CD14-positive monocyte (primary cell): Measurements from ENCODE around the gene GRIN2C. TPM values are rescaled to one million over a fixed set of nuclear protein-coding genes. Genes with fewer than 3 reads are reported as not detected.

Experiments
- DNase-seq, 3 donors: peaks; one replicate each; pipeline ENCODE4 v3.0.0-alpha.2; 2011 to 2022
- H2AFZ ChIP-seq: 2 replicates; pipeline ENCODE4 v1.6.0; 2012; ENCODE audit warnings: mild to moderate bottlenecking, low read depth, low read length, inconsistent platforms; ENCODE audit not compliant: insufficient read depth, poor library complexity, severe bottlenecking
- H3K27ac ChIP-seq, 2 donors: 1 replicate in 1 of 2; 2 replicates in 1 of 2; pipeline ENCODE4 v1.5.1; 2012 to 2013; ENCODE audit warnings: low read length in 2 of 2, control low read depth in 1 of 2, inconsistent platforms in 1 of 2, low read depth in 1 of 2, mild to moderate bottlenecking in 1 of 2
- H3K27me3 ChIP-seq, 2 donors: one replicate each; pipeline versions ENCODE4 v1.6.0 to v1.6.1; 2011 to 2013; ENCODE audit warnings: low read length in 2 of 2; ENCODE audit not compliant: control insufficient read depth in 2 of 2, insufficient read depth in 2 of 2
- H3K36me3 ChIP-seq, 2 donors: replicated peaks in 1 of 2; 1 replicate in 1 of 2; 2 replicates in 1 of 2; pipeline versions ENCODE4 v1.5.1 to v1.6.1; 2012 to 2013; ENCODE audit warnings: low read length in 2 of 2, control low read depth in 1 of 2, inconsistent platforms in 1 of 2, mild to moderate bottlenecking in 1 of 2; ENCODE audit not compliant: insufficient read depth in 2 of 2, control insufficient read depth in 1 of 2
- H3K4me1 ChIP-seq, 2 donors: 1 replicate in 1 of 2; 2 replicates in 1 of 2; pipeline versions ENCODE4 v1.5.1 to v1.6.1; 2012 to 2013; ENCODE audit warnings: low read length in 2 of 2, control low read depth in 1 of 2, inconsistent platforms in 1 of 2, mild to moderate bottlenecking in 1 of 2, moderate library complexity in 1 of 2; ENCODE audit not compliant: insufficient read depth in 2 of 2, control insufficient read depth in 1 of 2
- H3K4me2 ChIP-seq: replicated peaks from 2 replicates; pipeline ENCODE3; 2012; ENCODE audit warnings: low read length, moderate library complexity, mild to moderate bottlenecking; ENCODE audit not compliant: poor library complexity, severe bottlenecking; ENCODE audit errors: extremely low read depth
- H3K4me3 ChIP-seq, 3 experiments: fragments of 200-600 bp in 1 of 3; sonication (generic) in 1 of 3; replicated peaks in 1 of 3; 1 replicate in 2 of 3; 2 replicates in 1 of 3; pipeline ENCODE4 v1.5.1; 2011 to 2013; ENCODE audit warnings: low read length in 3 of 3, mild to moderate bottlenecking in 3 of 3, control low read depth in 2 of 3, low read depth in 2 of 3, inconsistent platforms in 1 of 3, moderate library complexity in 1 of 3
- H3K79me2 ChIP-seq: 2 replicates; pipeline ENCODE4 v1.6.0; 2012; ENCODE audit warnings: mild to moderate bottlenecking, control low read depth, inconsistent platforms, low read length, moderate library complexity; ENCODE audit not compliant: insufficient read depth
- H3K9ac ChIP-seq: 2 replicates; pipeline ENCODE4 v1.6.0; 2017; ENCODE audit warnings: low read length, mild to moderate bottlenecking; ENCODE audit not compliant: insufficient read depth, poor library complexity, severe bottlenecking
- H3K9me3 ChIP-seq, 2 donors: replicated peaks in 1 of 2; 1 replicate in 1 of 2; 2 replicates in 1 of 2; pipeline versions ENCODE4 v1.5.1 to v1.6.1; 2012 to 2013; ENCODE audit warnings: low read length in 2 of 2, control low read depth in 1 of 2; ENCODE audit not compliant: control insufficient read depth in 1 of 2, insufficient read depth in 1 of 2
- H4K20me1 ChIP-seq: 2 replicates; pipeline ENCODE4 v1.6.0; 2012; ENCODE audit warnings: mild to moderate bottlenecking, low read length, control low read depth, moderate library complexity; ENCODE audit not compliant: insufficient read depth
- H3K27ac Mint-ChIP-seq, 7 donors: one replicate each; pipeline ENCODE4 v1.8.0; 2020; ENCODE audit warnings: mild to moderate bottlenecking in 7 of 7, mixed read lengths in 7 of 7, moderate library complexity in 6 of 7, inconsistent platforms in 2 of 7
- H3K27me3 Mint-ChIP-seq, 3 donors: one replicate each; pipeline ENCODE4 v1.8.0; 2021 to 2022; ENCODE audit warnings: low read depth in 3 of 3, mild to moderate bottlenecking in 3 of 3, mixed read lengths in 3 of 3, moderate library complexity in 3 of 3, inconsistent platforms in 1 of 3
- H3K36me3 Mint-ChIP-seq, 2 donors: one replicate each; pipeline ENCODE4 v1.8.0; 2020; ENCODE audit warnings: mixed read lengths in 2 of 2, inconsistent platforms in 1 of 2, mild to moderate bottlenecking in 1 of 2
- H3K4me1 Mint-ChIP-seq: one replicate; pipeline ENCODE4 v1.8.0; 2020; ENCODE audit warnings: mild to moderate bottlenecking, mixed read lengths
- H3K4me3 Mint-ChIP-seq, 2 donors: one replicate each; pipeline ENCODE4 v1.8.0; 2020; ENCODE audit warnings: mild to moderate bottlenecking in 2 of 2, mixed read lengths in 2 of 2, moderate library complexity in 1 of 2
- H3K9me3 Mint-ChIP-seq, 7 donors: one replicate each; pipeline ENCODE4 v1.8.0; 2020 to 2022; ENCODE audit warnings: mixed read lengths in 7 of 7, mild to moderate bottlenecking in 6 of 7, moderate library complexity in 6 of 7, inconsistent platforms in 2 of 7
- CTCF ChIP-seq: fragments of 200-600 bp; IDR thresholded peaks from one replicate; pipeline ENCODE4 v1.8.0; 2022; ENCODE audit warnings: antibody characterized with exemption, mild to moderate bottlenecking
- WGBS: methylation state at CpG from one replicate; pipeline ENCODE4 v1.1.5; 2013; ENCODE audit warnings: missing lambda C conversion rate; ENCODE audit not compliant: insufficient coverage; 5-methylcytosine and 5-hydroxymethylcytosine counted together
- intact Hi-C, 2 donors: fragments of 100-400 bp; cut with micrococcal nuclease; formaldehyde crosslinking; loops; one replicate each; pipeline versions ENCODE4 v1.15.0 to v1.15.1; 2023
- polyA plus RNA-seq, 3 donors: library from polyadenylated mRNA; depleted of rRNA in 1 of 3; unstranded in 2 of 3; stranded (reverse) in 1 of 3; fragments of 300-500 nt in 2 of 3; fragments of >200 nt in 1 of 3; fragmentation: Illumina TruSeq in 2 of 3; gene quantifications; 1 replicate in 2 of 3; 2 replicates in 1 of 3; pipeline ENCODE4 v1.2.3, GENCODE V29; 2012 to 2021

GRIN2C gene
- polyA plus RNA-seq, 3 donors = 0.04 TPM; not detected in 2

- Mint-ChIP-seq H3K9me3 (peaks cover 0 to 9% (median 2%) of the 10 kb centered on the region in 7 donors), H3K4me1 (peaks cover 3% of the 10 kb centered on the region), H3K27me3 (peaks cover 73 to 90% (median 74%) of the 10 kb centered on the region in 3 donors), H3K27ac (no peak overlapping the region), H3K36me3 (peaks cover 0 to under 1% of the 10 kb centered on the region in 2 donors), H3K4me3 (peak overlapping the region in 1 of 2 donors; percentile 82)
- WGBS = 13% methylated on average over 73 of the region's 76 CpGs
- Histone ChIP-seq H3K4me3 (no peak overlapping the region), H3K9me3 (peaks cover 0 to 4% of the 10 kb centered on the region in 2 donors), H3K79me2 (no peaks in the 10 kb centered on the region), H3K9ac (no peak overlapping the region), H2AFZ (no peak overlapping the region), H4K20me1 (no peaks in the 10 kb centered on the region), H3K27ac (no peak overlapping the region), H3K4me1 (peaks cover 2 to 9% of the 10 kb centered on the region in 2 donors), H3K27me3 (peaks cover 25 to 71% of the 10 kb centered on the region in 2 donors), H3K4me2 (peak overlapping the region; percentile 15), H3K36me3 (no peaks in the 10 kb centered on the region)
- TF ChIP-seq CTCF = no peak
- no peak for DNase-seq
- intact Hi-C loops = loop anchor here in 1 of 2 donors (5.0 kb wide), 1 partner anchor 45 kb away; no protein-coding TSS in a partner anchor
These were observed 7.2 kb downstream of the GRIN2C start for GRCh38 chr17:74852237-74853047.

- no peak for DNase-seq
- peaks cover 0 to 4% of the 10 kb centered on the region in 2 donors for H3K9me3 ChIP-seq
- no peaks in the 10 kb centered on the region for H4K20me1 ChIP-seq
- peaks cover 21 to 64% of the 10 kb centered on the region in 2 donors for H3K27me3 ChIP-seq
- intact Hi-C loops = loop anchor here in 1 of 2 donors (5.0 kb wide), 1 partner anchor 44 kb away; no protein-coding TSS in a partner anchor
- 62% methylated on average over 19 of the region's 29 CpGs for WGBS
- H3K4me2 ChIP-seq = no peak overlapping the region
- H3K4me1 ChIP-seq = peaks cover 2 to 9% of the 10 kb centered on the region in 2 donors
- Mint-ChIP-seq H3K4me1 (peaks cover 3% of the 10 kb centered on the region), H3K27ac (no peak overlapping the region), H3K9me3 (peaks cover 0 to 9% (median 2%) of the 10 kb centered on the region in 7 donors), H3K4me3 (peak overlapping the region in 1 of 2 donors; percentile 72), H3K36me3 (peaks cover 0 to under 1% of the 10 kb centered on the region in 2 donors), H3K27me3 (peaks cover 65 to 82% (median 67%) of the 10 kb centered on the region in 3 donors)
- no peak overlapping the region for H2AFZ ChIP-seq
- no peak overlapping the region for H3K27ac ChIP-seq
- no peaks in the 10 kb centered on the region for H3K79me2 ChIP-seq
- H3K4me3 ChIP-seq = no peak overlapping the region
- TF ChIP-seq CTCF = no peak
- no peaks in the 10 kb centered on the region for H3K36me3 ChIP-seq
- H3K9ac ChIP-seq = no peak overlapping the region
These were observed 8.0 kb downstream of the GRIN2C start for GRCh38 chr17:74851612-74852236.
